HTR-8/SVneo (cell line): Measurements from ENCODE around the gene SEPTIN7.

Experiments used
- DNase-seq: peaks from one replicate; pipeline ENCODE4 v3.0.0; 2011; ENCODE audit warnings: low spot score, mixed read lengths; ENCODE audit not compliant: insufficient read length
- FAIRE-seq: peaks from 2 replicates; lab custom pipeline; 2011; peaks lifted over from hg19 to GRCh38; lab: Jason Lieb, UNC

Gene SEPTIN7

GRCh38 chr7:35784332-35784731 lies 16.5 kb upstream of the SEPTIN7 start:
- DNase-seq: no peak
- FAIRE-seq: no peak

- DNase-seq: no peak
- FAIRE-seq: no peak
Measured at GRCh38 chr7:35785250-35785649, 15.6 kb upstream of the SEPTIN7 start.

DNA sequence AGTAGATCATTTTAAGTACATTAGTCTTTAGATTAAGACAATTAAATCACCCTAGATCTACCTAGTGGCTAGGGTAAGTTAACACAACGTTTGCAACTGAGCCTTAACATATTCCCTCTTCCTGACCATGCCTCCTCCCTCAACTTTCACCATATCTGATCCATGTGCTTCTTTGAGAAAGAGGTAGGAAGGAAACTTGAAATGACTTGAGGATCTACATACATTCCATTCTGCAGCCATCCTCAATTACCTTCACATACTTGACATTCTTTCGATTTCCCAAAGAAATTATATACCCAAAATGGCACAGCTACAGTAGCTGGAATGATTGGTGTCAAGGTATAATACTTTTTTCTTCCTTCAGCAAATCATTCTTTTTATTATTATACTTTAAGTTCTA lies 12.9 kb upstream of the SEPTIN7 start:
- FAIRE-seq (no peak), DNase-seq (no peak)

GRCh38 chr7:35792472-35792871 lies 8.4 kb upstream of the SEPTIN7 start:
- no peak for FAIRE-seq

DNA sequence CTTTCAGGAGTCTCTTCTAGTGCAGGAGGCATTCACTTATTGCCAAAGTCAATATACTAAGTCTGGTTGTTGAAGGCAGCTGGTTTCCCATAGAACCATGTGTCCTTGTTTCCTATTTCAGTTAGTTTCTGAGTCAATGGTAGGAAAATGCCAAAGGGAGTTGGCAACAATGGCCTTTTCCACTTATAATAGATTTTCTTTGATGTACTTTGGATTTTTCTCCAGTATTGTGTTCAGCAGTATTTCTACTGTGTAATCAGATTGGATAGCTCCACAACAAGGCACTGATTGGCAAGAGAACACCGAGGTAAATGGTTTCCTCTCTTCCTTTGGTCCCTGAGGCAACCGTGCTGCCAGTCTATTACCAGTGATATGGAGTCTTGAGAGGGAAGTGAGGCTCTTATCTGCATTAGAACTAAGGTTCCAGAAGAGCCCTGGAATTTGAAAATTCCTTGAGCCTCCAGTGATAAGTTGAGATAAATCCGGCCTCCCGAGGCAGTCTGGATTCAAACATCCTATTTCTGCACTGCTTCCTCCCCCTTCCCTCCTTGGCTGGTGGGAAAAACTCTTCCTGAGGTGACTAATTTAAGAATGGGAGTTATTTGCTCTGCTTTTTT lies 7.9 kb upstream of the SEPTIN7 start:
- DNase-seq (no peak), FAIRE-seq (no peak)

More at GRCh38 chr7:35792472-35792871, 8.4 kb upstream of the SEPTIN7 start:
- DNase-seq: no peak

DNA sequence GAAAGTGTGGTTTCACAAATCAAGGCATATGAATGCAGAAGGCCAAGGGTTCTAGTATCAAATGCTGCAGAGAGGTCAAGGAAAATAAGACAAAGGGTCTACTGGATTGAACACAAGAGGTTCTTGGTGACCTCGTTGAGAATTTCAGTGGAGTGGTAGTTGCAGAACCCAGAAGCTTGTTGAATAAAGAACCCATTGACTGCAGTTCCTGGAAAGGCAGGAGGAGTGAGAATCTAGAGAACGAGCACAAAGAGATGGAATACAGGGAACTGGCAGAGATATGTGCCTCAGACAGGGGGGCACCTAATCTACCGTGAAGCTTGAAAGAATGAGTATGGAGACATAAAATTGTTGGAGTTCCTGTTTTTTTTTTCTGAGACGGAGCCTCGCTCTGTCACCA lies 3.5 kb upstream of the SEPTIN7 start:
- no peak for FAIRE-seq
- no peak for DNase-seq

- FAIRE-seq (no peak), DNase-seq (peak; percentile 68)
Measured at GRCh38 chr7:35799846-35800717, 775 bp upstream of the SEPTIN7 start.

DNA sequence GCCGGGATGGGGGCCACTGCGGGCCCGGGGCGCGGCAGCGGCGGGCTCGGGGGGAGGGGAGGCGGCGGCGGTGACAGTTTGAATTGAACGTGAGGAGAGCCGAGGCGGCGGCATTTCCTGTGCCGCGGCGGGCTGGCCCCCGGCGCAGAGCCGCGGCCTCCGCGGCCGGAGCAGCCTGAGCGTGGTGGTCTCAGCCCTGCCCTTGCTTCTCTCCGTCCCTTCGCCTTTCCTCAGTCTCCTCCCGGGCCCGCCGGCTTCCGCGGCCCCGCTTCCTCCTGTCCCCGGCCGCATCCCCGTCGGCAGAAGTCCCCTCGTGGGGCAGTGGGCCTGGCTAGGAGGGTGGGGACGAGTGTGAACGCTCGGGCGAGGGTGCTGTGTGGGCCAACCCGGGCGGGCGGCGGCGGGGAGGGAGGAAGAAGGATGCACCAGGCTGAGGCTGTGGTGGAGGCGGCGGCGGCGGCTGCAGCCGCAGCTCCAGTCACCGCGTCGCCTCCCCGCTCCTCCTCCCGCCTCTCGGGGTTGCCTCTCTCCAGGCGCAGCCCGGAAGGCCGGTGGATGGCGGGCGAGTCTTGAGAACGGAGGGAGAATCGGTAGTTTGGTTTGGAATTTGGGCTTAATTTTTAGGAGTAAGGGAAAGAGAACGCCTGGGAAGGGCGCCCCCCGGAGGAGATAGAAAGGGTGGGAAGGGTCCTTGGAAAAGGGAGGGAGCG lies 690 bp downstream of the SEPTIN7 start:
- peak; percentile 24 for DNase-seq
- FAIRE-seq: no peak

DNA sequence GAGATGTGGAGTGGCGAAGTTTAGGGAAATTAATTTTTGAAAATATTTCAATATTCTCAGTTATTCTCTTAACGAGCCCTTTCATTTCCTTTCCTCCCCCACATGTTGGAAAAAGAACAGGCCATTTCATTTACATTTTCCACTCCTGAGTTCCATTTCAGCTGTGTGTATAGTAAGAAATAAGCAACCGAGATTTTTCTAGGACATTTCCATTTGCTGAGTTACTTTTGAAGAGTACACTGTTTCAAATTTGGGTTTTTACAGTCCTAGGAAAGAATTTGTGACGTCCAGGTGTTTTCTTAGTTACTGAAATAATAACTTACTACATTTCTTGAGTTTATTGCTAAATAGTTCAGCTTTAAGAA lies 1.2 kb downstream of the SEPTIN7 start:
- no peak for FAIRE-seq

GRCh38 chr7:35802649-35803048 lies 1.8 kb downstream of the SEPTIN7 start:
- DNase-seq (no peak), FAIRE-seq (no peak)

More for the DNA sequence above, 1.2 kb downstream of the SEPTIN7 start:
- no peak for DNase-seq

GRCh38 chr7:35804231-35804970 lies 3.5 kb downstream of the SEPTIN7 start:
- no peak for FAIRE-seq
- DNase-seq: no peak

DNA sequence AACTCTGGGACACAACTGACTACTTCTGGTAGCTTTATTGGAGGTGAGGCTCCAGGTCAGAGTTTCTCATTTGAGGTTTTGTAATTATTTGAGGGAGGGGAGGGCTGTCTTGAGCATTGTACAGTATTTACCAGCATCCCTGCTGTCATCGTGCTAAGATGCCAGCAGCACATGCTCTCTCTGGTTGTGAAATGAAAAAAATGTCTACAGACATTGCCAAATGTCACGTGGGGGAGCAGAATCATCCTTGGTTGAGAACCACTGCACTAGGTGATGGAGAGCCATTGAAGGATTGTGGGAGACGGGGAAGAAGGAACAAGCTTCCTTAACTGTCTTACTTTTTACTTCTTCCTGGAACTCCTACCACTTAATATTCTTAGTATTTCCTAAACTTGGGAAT lies 5.0 kb downstream of the SEPTIN7 start:
- DNase-seq: no peak
- FAIRE-seq: no peak

DNA sequence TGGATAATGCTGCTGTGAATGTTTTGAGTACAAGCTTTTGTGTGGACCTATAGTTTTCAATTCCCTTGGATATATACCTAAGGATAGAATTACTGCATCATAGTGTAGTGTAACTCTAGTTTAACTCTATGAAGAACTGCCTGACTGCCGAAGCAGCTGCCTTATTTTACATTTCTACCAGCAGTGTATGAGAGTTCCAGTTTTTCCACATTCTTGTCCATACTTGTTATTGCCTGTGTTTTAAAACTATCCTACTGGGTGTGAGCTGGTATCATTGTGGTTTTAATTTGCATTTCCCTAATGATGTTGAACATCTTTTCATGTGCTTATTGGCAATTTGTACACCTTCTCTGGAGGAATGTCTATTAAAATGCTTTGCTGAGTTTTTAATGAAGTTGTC lies 15.7 kb downstream of the SEPTIN7 start:
- DNase-seq (no peak), FAIRE-seq (no peak)

GRCh38 chr7:35817181-35817580 lies 16.3 kb downstream of the SEPTIN7 start:
- no peak for FAIRE-seq
- DNase-seq: no peak

DNA sequence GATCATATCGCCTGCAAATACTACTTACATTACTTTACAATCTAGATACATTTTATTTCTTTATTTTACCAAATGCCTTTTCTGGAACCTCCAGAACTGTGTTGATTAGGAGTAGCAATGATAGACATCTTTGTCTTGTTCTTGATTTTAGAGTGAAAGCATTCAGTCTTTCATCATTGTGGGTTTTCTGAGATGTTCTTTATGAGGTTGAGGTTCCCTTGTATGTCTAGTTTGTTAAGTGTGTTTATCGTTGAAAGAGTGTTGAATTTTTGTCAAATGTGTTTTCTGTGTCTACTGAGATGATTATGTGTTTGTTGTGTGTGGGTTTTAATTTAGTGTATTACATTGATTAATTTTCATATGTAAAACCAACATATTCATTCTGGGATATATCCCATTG lies 17.1 kb downstream of the SEPTIN7 start:
- FAIRE-seq: no peak
- DNase-seq: no peak

GRCh38 chr7:35818513-35818912 lies 17.7 kb downstream of the SEPTIN7 start:
- FAIRE-seq (no peak), DNase-seq (no peak)

DNA sequence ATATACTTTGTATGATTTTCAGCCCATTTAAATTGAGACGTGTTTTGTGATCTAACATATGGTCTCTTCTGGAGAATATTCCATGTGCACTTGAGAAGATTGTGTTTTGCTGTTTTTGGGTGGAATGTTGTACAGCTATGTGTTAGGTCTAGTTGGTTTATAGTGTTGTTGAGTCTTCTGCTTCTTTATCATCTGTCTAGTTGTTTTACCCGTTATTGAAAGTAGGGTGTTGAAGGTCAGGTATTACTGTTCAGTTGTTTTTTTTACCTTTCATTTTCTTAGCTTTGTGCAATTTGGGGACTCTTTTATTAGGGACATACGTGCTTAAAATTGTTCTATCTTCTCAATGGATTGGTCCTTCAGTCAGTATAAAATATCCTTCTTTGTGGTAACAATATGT lies 18.5 kb downstream of the SEPTIN7 start:
- DNase-seq (no peak), FAIRE-seq (no peak)

DNA sequence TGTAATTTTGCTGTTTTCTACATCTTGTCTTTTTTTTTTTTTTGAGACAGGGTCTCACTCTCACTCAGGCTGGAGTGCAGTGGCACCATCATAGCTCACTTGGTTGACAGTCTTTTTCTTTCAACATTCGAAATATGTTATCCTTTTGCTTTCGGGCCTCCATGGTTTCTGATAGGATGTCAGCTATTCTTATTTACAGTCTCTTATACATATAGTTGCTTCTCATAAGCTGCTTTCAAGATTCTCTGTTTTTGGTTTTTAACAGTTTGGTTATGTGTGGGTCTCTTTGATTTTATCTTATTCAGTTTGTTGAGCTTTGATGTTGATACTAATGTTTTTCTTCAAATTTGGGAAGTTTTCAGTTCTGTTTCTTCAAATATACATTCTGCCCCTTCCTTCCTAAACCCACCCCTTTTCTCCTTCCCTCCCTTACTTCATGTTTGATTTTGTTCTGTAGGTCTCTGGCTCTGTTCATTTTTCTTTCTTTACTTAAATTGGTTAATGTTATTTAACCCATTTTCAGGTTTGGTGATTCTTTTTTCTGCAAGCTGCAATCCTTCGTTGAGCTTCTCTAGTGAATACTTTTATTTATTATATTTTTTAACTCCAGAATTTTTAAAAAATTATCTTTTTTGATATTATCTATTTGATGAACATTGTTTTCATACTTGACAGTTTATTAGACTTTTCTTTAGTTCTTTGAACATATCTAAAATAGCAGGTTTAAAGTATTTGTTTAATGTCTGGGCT lies 19.3 kb downstream of the SEPTIN7 start:
- DNase-seq (no peak), FAIRE-seq (no peak)

- FAIRE-seq (no peak), DNase-seq (no peak)
Measured at GRCh38 chr7:35820858-35821257, 20.0 kb downstream of the SEPTIN7 start.

GRCh38 chr7:35823440-35823839 lies 22.6 kb downstream of the SEPTIN7 start:
- FAIRE-seq: no peak
- DNase-seq: no peak
